ENCODE results near the gene OSBPL6. TPM values are rescaled to one million over a fixed set of nuclear protein-coding genes. Genes with fewer than 3 reads are reported as not detected.
"Not testable (repeated sequence)": the region's sequence is repeated elsewhere in the genome, so short reads cannot be mapped to it uniquely, and the experiment has no call there.

Gene OSBPL6
- total RNA-seq, 1 donor from 2014 or later: 14.0 TPM

GRCh38 chr2:178163911-178164310 lies 30.4 kb upstream of the OSBPL6 start:
- Histone ChIP-seq H3K9ac (no peak overlapping the region), H2AFZ (replicated peaks) (peak overlapping the region; percentile 86), H3F3A (ENCODE audit: low read depth) (no peaks in the 10 kb centered on the region), H3K79me2 (ENCODE audit: low read depth) (no peaks in the 10 kb centered on the region), H3K27ac (no peak overlapping the region), H3K4me2 (no peak overlapping the region), H3K36me3 (no peaks in the 10 kb centered on the region), H3K4me3 (no peak overlapping the region), H3K4me1 (peaks cover 5% of the 10 kb centered on the region), H3K9me3 (ENCODE audit: low read depth) (no peaks in the 10 kb centered on the region), H4K20me1 (ENCODE audit: low read depth) (no peaks in the 10 kb centered on the region), H3K27me3 (no peaks in the 10 kb centered on the region)
- Mint-ChIP-seq H3K4me3 (no peak overlapping the region), H3K27me3 (ENCODE audit: insufficient read depth, low read depth) (no peaks in the 10 kb centered on the region), H3K9me3 (no peaks in the 10 kb centered on the region), H3K36me3 (no peaks in the 10 kb centered on the region), H3K4me1 (peaks cover 2% of the 10 kb centered on the region), H3K27ac (no peak overlapping the region)
- DNase-seq (ENCODE audit: low spot score): no peak
- TF ChIP-seq EZH2phosphoT487 (IDR thresholded peaks at IDR 0.05) (no peak), CTCF (IDR thresholded peaks at IDR 0.05) (no peak), EZH2 (IDR thresholded peaks at IDR 0.05) (no peak)

- Histone ChIP-seq H3K9me3 (ENCODE audit: low read depth) (no peaks in the 10 kb centered on the region), H3K9ac (no peak overlapping the region), H3K4me3 (no peak overlapping the region), H3F3A (ENCODE audit: low read depth) (no peaks in the 10 kb centered on the region), H3K27me3 (no peaks in the 10 kb centered on the region), H2AFZ (replicated peaks) (no peak overlapping the region), H3K27ac (no peak overlapping the region), H3K36me3 (no peaks in the 10 kb centered on the region), H3K4me2 (no peak overlapping the region), H3K79me2 (ENCODE audit: low read depth) (no peaks in the 10 kb centered on the region), H3K4me1 (no peaks in the 10 kb centered on the region), H4K20me1 (ENCODE audit: low read depth) (no peaks in the 10 kb centered on the region)
- no peak for DNase-seq (ENCODE audit: low spot score)
- H3K27ac Mint-ChIP-seq: no peak overlapping the region
- H3K4me3 Mint-ChIP-seq: no peak overlapping the region
- no peaks in the 10 kb centered on the region for H3K27me3 Mint-ChIP-seq (ENCODE audit: insufficient read depth, low read depth)
- H3K36me3 Mint-ChIP-seq: no peaks in the 10 kb centered on the region
- peaks cover 2% of the 10 kb centered on the region for H3K9me3 Mint-ChIP-seq
- TF ChIP-seq CTCF (IDR thresholded peaks at IDR 0.05) (no peak), EZH2phosphoT487 (IDR thresholded peaks at IDR 0.05) (no peak), EZH2 (IDR thresholded peaks at IDR 0.05) (no peak)
- H3K4me1 Mint-ChIP-seq: no peaks in the 10 kb centered on the region
Observed at GRCh38 chr2:178173657-178174056, 20.7 kb upstream of the OSBPL6 start.

GRCh38 chr2:178177066-178177679 lies 17.1 kb upstream of the OSBPL6 start:
- no peaks in the 10 kb centered on the region for H3K9me3 ChIP-seq (ENCODE audit: low read depth)
- no peak overlapping the region for H3K4me3 ChIP-seq
- TF ChIP-seq CTCF (IDR thresholded peaks at IDR 0.05) (no peak), EZH2phosphoT487 (IDR thresholded peaks at IDR 0.05) (no peak), EZH2 (IDR thresholded peaks at IDR 0.05) (no peak)
- no peaks in the 10 kb centered on the region for H3K27me3 ChIP-seq
- no peak overlapping the region for H3K27ac ChIP-seq
- H3K79me2 ChIP-seq (ENCODE audit: low read depth): no peaks in the 10 kb centered on the region
- H2AFZ ChIP-seq (replicated peaks): no peak overlapping the region
- no peaks in the 10 kb centered on the region for H3K36me3 ChIP-seq
- Mint-ChIP-seq H3K27ac (no peak overlapping the region), H3K36me3 (no peaks in the 10 kb centered on the region), H3K27me3 (ENCODE audit: insufficient read depth, low read depth) (no peaks in the 10 kb centered on the region), H3K4me1 (no peaks in the 10 kb centered on the region), H3K4me3 (no peak overlapping the region), H3K9me3 (no peaks in the 10 kb centered on the region)
- no peaks in the 10 kb centered on the region for H4K20me1 ChIP-seq (ENCODE audit: low read depth)
- H3K9ac ChIP-seq: no peak overlapping the region
- H3K4me2 ChIP-seq: no peak overlapping the region
- no peaks in the 10 kb centered on the region for H3K4me1 ChIP-seq
- H3F3A ChIP-seq (ENCODE audit: low read depth): no peaks in the 10 kb centered on the region
- DNase-seq (ENCODE audit: low spot score): no peak

GRCh38 chr2:178180648-178181047 lies 13.7 kb upstream of the OSBPL6 start:
- not testable (repeated sequence) for H3K9ac ChIP-seq; H3K36me3 ChIP-seq; H3K4me1 ChIP-seq; H3K4me1 Mint-ChIP-seq; H3K9me3 ChIP-seq (ENCODE audit: low read depth); H4K20me1 ChIP-seq (ENCODE audit: low read depth); H3K27ac Mint-ChIP-seq; H3F3A ChIP-seq (ENCODE audit: low read depth); H3K27me3 Mint-ChIP-seq (ENCODE audit: insufficient read depth, low read depth); H2AFZ ChIP-seq (replicated peaks); H3K4me3 ChIP-seq; H3K4me3 Mint-ChIP-seq; H3K4me2 ChIP-seq; H3K27ac ChIP-seq; H3K36me3 Mint-ChIP-seq; DNase-seq (ENCODE audit: low spot score); H3K27me3 ChIP-seq; H3K9me3 Mint-ChIP-seq; H3K79me2 ChIP-seq (ENCODE audit: low read depth)

Measured in neural progenitor cell (in vitro differentiated cells).